ENCODE measurements around the gene LRRFIP1.

The LRRFIP1 gene

DNA sequence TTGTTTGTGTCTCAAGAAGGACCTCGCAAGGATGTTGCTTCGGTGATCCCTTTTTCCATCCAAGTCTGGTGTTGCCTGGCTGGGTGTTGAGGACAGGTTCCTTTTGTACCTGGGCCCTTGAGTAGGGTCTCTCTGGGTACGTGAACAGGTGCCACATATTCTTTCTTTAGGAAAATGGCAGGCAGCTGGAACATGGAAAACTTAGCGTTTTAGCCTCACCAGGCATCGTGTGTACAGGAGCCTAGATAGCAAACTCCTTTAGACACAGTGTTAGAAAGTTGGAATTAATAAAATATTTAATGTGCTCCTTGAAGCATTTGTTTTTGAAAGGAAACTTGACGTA, 116.9 kb downstream of the LRRFIP1 start:
- DNase-seq (ENCODE audit: extremely low read depth, insufficient read length) = no peak
- Histone ChIP-seq H3K36me3 (ENCODE audit: control insufficient read depth, insufficient read depth, low read length) (peaks cover 6% of the 10 kb centered on the region), H3K27me3 (replicated peaks; ENCODE audit: control insufficient read depth, insufficient read depth, low read length) (no peaks in the 10 kb centered on the region), H3K4me3 (replicated peaks; ENCODE audit: low read depth, low read length) (no peak overlapping the region)
- TF ChIP-seq, protein P1, sequence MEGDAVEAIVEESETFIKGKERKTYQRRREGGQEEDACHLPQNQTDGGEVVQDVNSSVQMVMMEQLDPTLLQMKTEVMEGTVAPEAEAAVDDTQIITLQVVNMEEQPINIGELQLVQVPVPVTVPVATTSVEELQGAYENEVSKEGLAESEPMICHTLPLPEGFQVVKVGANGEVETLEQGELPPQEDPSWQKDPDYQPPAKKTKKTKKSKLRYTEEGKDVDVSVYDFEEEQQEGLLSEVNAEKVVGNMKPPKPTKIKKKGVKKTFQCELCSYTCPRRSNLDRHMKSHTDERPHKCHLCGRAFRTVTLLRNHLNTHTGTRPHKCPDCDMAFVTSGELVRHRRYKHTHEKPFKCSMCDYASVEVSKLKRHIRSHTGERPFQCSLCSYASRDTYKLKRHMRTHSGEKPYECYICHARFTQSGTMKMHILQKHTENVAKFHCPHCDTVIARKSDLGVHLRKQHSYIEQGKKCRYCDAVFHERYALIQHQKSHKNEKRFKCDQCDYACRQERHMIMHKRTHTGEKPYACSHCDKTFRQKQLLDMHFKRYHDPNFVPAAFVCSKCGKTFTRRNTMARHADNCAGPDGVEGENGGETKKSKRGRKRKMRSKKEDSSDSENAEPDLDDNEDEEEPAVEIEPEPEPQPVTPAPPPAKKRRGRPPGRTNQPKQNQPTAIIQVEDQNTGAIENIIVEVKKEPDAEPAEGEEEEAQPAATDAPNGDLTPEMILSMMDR (IDR thresholded peaks at IDR 0.05; ENCODE audit: insufficient read depth, low read length, poor library complexity, severe bottlenecking) = no peak

DNA sequence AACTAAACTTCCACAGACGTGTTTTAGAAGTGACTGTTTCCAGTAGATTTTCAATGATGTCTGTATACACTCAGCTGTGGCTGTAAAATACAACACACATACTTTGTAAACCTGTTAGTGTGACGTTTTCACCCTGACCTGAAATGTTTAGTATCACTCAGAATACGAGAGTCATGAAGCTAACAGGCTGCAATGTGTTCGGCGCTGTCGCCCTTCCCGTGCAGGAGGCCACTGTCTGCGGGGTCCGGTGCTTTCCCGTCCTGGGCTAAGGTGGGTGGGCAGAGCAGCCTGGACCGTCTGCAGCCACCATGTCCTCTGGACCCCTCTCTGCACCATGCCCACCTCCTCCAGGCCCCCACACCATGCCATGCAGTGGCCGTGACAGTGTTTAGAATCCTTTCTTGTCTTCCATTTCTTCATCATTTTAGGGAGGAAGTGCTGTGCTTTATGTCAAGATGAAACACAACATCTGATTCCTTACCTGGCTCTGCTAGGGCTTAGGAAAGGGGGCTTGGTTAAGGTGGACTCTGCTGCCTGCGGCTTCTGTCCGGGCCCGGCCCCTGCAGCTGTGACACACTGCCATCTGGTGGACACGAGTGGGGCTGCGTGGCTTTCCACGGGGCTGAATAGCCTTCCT, 117.3 kb downstream of the LRRFIP1 start:
- H3K27me3 ChIP-seq (replicated peaks; ENCODE audit: control insufficient read depth, insufficient read depth, low read length) = no peaks in the 10 kb centered on the region
- H3K4me3 ChIP-seq (replicated peaks; ENCODE audit: low read depth, low read length) = no peak overlapping the region
- peaks cover 9% of the 10 kb centered on the region for H3K36me3 ChIP-seq (ENCODE audit: control insufficient read depth, insufficient read depth, low read length)
- TF ChIP-seq, protein P1 (IDR thresholded peaks at IDR 0.05; ENCODE audit: insufficient read depth, low read length, poor library complexity, severe bottlenecking) = peak; percentile 94
- peak; percentile 57 for DNase-seq (ENCODE audit: extremely low read depth, insufficient read length)

DNA sequence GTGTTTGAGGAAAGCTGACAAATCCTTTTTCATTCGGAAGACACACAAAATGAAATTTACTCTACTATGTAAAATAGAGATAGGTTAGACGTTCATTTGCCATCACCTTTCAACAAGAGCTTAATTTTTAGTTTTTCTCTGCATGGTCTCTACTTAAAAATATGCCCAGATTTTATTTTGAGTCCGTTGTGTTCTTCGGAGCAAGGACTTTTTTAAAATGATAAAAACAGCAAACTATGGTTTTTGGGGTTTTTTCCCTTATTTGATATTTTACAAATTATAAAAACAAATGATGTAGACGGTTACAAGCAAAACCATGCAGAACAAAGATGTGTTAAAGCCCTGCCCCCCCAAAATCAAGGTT, 117.8 kb downstream of the LRRFIP1 start:
- Histone ChIP-seq H3K27me3 (replicated peaks; ENCODE audit: control insufficient read depth, insufficient read depth, low read length) (no peaks in the 10 kb centered on the region), H3K36me3 (ENCODE audit: control insufficient read depth, insufficient read depth, low read length) (peaks cover 9% of the 10 kb centered on the region), H3K4me3 (replicated peaks; ENCODE audit: low read depth, low read length) (no peak overlapping the region)
- DNase-seq (ENCODE audit: extremely low read depth, insufficient read length) = no peak
- TF ChIP-seq, protein P1 (IDR thresholded peaks at IDR 0.05; ENCODE audit: insufficient read depth, low read length, poor library complexity, severe bottlenecking) = no peak

DNA sequence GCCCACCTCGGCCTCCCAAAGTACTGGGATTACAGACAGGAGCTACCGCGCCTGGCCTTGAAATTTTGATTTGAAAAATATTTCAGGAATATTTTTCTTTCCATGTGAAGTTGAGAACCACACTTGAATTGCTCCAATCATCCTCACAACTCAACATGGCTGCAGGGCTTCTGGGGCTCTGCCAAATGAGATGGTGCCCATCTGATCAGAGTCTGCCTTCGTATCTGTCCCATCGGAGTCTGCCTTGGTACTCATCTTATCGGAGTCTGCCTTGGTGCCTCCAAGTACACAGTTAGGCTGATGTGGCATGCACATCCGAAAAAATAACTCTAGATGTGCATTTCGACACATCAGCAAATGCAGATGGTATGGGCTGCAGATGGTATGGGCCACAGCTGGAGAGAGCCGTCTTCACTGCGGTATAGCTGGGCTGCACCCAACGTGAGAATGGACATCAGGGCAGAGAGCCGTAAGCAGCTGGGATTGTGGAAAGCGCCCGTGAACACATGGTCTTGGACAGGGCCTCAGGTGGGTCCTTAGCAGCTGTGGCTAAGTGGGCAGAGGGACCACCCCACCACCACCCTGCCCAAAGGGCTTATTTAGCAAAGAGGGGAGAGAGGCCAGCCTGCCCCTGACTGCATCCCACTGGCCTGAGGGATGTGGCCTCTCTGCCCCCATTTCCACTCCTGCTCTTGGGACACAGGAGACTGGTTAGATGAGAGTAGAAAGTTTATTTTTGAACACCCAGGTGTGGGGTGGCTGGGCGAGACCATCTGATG, 119.1 kb downstream of the LRRFIP1 start:
- no peak for DNase-seq (ENCODE audit: extremely low read depth, insufficient read length)
- TF ChIP-seq, protein P1 (IDR thresholded peaks at IDR 0.05; ENCODE audit: insufficient read depth, low read length, poor library complexity, severe bottlenecking) = no peak
- Histone ChIP-seq H3K4me3 (replicated peaks; ENCODE audit: low read depth, low read length) (no peak overlapping the region), H3K27me3 (replicated peaks; ENCODE audit: control insufficient read depth, insufficient read depth, low read length) (no peaks in the 10 kb centered on the region), H3K36me3 (ENCODE audit: control insufficient read depth, insufficient read depth, low read length) (peaks cover 13% of the 10 kb centered on the region)

DNA sequence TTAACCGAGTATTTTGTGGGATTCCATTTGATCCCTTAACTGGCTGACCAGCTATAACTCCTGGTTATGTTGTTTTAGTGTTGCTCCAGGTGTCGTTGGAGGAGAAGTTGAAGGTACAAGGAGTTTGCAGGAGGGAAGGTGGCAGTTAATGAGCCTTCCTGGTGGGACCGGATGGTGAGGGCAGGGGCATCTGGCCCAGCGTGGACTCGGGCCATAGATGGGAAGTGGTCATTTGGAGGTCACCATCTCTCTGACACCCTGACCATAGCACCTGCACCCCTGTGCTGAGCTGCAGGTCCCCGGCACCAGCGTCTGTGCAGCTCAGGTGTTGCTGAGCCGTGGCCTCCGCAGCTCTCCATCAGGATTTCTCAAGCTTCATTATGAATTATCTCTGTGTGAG, 119.8 kb downstream of the LRRFIP1 start:
- Histone ChIP-seq H3K36me3 (ENCODE audit: control insufficient read depth, insufficient read depth, low read length) (peaks cover 16% of the 10 kb centered on the region), H3K27me3 (replicated peaks; ENCODE audit: control insufficient read depth, insufficient read depth, low read length) (no peaks in the 10 kb centered on the region), H3K4me3 (replicated peaks; ENCODE audit: low read depth, low read length) (no peak overlapping the region)
- DNase-seq (ENCODE audit: extremely low read depth, insufficient read length) = no peak
- TF ChIP-seq, protein P1 (IDR thresholded peaks at IDR 0.05; ENCODE audit: insufficient read depth, low read length, poor library complexity, severe bottlenecking) = no peak
